Renal pelvis (tissue), 4 donors: ENCODE results near the gene PHLPP1. TPM values are rescaled to one million over a fixed set of nuclear protein-coding genes. Genes with fewer than 3 reads are reported as not detected.
A peak's percentile ranks its signal among the peaks of the same experiment; 100 is the strongest.

ENCODE experiments used
- DNase-seq: peaks from one replicate; pipeline ENCODE4 v3.0.0-alpha.2; 2013
- polyA plus RNA-seq, 3 donors: library from polyadenylated mRNA; unstranded; fragments of 120-200 nt; gene quantifications; one replicate each; pipeline ENCODE4 v1.2.1, GENCODE V29; 2013; ENCODE audit not compliant: insufficient read length in 3 of 3

Gene PHLPP1
- polyA plus RNA-seq, 3 donors: 15.3 to 17.9 (median 16.9) TPM

DNA sequence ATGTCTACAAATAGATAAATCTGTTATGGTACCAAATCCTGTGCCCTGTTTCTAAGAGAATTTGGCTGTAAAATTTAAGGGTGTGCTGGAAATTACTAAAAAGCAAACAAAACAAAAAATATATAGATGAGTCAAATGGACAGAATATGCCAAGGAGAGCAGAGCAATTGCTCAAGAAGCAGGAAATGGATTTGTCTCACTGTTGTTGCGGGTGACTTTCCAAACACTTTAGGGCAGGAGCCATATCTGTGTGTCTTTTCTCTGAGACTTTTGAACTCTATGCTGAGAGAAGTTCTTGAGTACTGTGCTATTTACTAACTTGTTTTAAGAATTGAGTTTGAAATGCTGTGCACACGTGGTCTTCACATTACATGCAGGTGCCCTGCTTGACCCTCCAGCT is 221.7 kb downstream of the PHLPP1 start:
- DNase-seq: no peak

GRCh38 chr18:62938006-62938405 is 222.7 kb downstream of the PHLPP1 start:
- DNase-seq: no peak

- DNase-seq: no peak
These were observed 223.1 kb downstream of the PHLPP1 start for GRCh38 chr18:62938487-62938886.

GRCh38 chr18:62939433-62939832 is 224.1 kb downstream of the PHLPP1 start:
- DNase-seq: peak; percentile 24

DNA sequence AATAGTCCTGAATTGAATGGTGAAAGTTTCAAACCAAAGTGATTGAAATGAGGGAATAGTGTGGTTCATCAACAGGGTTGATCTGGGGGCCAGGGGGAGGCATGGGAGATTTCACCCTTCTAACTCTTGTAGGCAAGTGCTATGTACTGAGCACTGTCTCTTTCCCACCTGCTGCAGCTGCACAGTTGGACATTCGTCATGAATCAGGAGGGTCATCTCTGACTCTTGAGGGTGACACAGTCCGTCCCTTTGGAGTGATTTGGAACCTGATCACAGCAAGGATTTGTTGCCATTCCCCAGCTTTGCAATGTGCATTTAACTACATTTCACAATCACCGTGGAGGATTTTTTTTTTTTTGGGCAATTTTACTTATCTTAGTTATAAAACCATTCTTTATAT is 224.6 kb downstream of the PHLPP1 start:
- DNase-seq: no peak

- no peak for DNase-seq
These were observed 227.2 kb downstream of the PHLPP1 start for GRCh38 chr18:62942578-62942977.

GRCh38 chr18:62944454-62944853 is 229.1 kb downstream of the PHLPP1 start:
- DNase-seq: peak; percentile 10

- no peak for DNase-seq
These were observed 233.4 kb downstream of the PHLPP1 start for GRCh38 chr18:62948788-62949187.

GRCh38 chr18:62950246-62950645 is 234.9 kb downstream of the PHLPP1 start:
- no peak for DNase-seq

DNA sequence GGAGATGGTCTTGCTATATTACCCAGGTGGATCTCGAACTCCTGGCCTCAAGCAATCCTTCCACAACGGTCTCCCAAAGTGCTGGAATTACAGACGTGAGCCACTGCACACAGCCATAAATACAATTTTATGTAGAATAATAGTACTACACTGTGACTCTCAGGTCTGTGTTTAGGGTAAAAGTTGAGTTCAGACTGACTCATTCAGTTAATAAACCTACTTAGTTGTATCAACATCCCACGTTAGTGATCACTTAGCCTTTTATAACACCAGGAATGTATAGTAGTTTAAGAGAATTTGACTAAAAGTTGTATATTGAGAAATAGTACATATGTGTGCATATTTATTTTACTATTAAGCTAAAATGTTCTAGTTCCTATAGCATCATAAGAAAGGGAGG is 237.5 kb downstream of the PHLPP1 start:
- no peak for DNase-seq

GRCh38 chr18:62953663-62954062 is 238.3 kb downstream of the PHLPP1 start:
- DNase-seq: no peak

DNA sequence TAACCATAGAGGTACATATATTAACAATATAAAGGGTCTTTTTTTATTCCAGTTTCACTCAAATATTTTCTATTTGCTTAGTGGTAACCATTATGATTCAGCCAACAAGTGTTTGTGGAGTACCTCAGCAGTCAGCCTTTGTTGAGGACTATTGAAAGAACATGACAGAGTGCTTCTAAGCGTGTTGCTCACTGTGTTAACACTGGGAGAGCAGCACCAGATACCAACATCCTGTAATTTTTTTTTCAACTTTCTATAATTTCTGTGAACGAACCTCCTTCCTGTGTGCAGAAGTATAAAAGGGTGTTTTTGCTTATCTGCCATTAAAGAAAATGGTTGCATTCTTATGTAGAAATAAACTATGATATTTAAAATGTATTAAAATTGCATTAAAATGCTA is 239.0 kb downstream of the PHLPP1 start:
- DNase-seq: no peak

- DNase-seq: peak; percentile 8
These were observed 242.6 kb downstream of the PHLPP1 start for GRCh38 chr18:62957885-62958472.

DNA sequence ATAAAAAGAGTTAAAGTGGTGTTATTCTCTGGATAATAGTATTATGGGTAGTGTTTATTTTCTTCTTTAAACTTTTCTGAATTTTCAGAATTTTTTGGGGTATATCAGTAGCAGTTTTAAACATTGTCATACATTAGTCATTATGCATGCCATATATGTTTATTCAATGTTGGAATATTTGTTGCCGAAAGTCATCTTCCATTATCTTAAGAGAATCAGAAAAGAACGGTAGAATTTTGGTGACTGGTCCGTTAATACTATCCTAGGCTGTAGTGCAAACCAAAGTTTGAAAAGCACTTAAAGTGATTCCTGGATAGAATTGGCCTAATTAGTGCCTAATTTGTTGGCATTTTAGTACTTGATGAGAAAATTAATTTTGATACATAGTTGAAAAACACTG is 244.1 kb downstream of the PHLPP1 start:
- DNase-seq: no peak

GRCh38 chr18:62963507-62963906 is 248.2 kb downstream of the PHLPP1 start:
- DNase-seq: peak; percentile 9

GRCh38 chr18:62964432-62964831 is 249.1 kb downstream of the PHLPP1 start:
- DNase-seq: no peak

- no peak for DNase-seq
These were observed 251.7 kb downstream of the PHLPP1 start for GRCh38 chr18:62967089-62967488.

GRCh38 chr18:62973689-62974088 is 258.3 kb downstream of the PHLPP1 start:
- DNase-seq: no peak

DNA sequence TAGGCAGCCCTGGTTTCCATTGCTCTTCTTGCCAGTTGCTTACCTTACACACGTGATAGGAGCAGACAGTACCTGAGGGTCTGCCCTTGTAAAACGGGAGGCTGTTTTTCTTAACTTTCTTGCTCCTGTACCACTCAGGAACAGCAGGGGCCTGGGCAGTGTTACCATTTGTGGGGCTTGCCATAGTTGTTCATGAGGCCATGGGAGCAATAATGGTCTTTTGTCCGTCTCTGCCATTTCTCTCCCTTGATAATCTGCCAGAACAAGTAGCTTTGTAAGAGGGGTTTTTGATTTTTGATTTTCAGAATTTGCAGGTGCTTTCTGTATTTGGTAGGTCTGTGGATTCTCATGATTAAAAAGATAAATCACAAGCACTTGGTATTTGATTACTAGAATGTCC is 259.0 kb downstream of the PHLPP1 start:
- DNase-seq: no peak

GRCh38 chr18:62974928-62975675 is 259.8 kb downstream of the PHLPP1 start:
- DNase-seq: no peak

GRCh38 chr18:62975785-62976184 is 260.4 kb downstream of the PHLPP1 start:
- no peak for DNase-seq

- no peak for DNase-seq
These were observed 260.9 kb downstream of the PHLPP1 start for GRCh38 chr18:62976227-62976626.

DNA sequence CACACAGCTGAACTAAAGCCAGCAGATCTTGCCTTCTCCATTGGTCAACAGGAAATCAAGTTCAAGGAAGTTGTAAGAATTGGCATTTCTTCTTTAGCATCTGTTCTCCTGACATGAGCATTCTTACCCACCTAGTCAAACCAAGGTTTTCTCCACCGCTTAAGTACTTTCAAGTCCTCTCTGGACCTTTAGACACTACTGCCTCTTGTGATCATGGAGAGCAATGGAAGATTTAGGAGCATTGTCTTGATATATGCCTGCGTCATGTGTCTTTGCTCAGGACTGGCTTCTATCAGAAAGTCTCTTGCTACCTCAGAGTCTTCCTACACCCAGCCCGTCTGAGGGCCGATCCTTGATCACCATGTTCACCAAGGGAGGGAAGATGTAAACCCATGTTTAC is 262.2 kb downstream of the PHLPP1 start:
- no peak for DNase-seq
